Measurements from ENCODE around the gene GEMIN5. TPM values are rescaled to one million over a fixed set of nuclear protein-coding genes. Genes with fewer than 3 reads are reported as not detected.

The GEMIN5 gene
- total and polyA plus RNA-seq, 2 of the 13 experiments (the other 11 are each of a cell fraction or from before 2014, with no cell fraction given), result 6.6 to 28.6 TPM

- TF ChIP-seq BCLAF1 (IDR thresholded peaks at IDR 0.05) (no peak), ZBTB49 (CRISPR knock-in tag; IDR thresholded peaks at IDR 0.05; ENCODE audit: borderline replicate concordance) (no peak), FOXK2 (IDR thresholded peaks at IDR 0.05) (no peak), SP140L (CRISPR knock-in tag; IDR thresholded peaks at IDR 0.05; ENCODE audit: borderline replicate concordance) (no peak), ZNF276 (CRISPR knock-in tag; IDR thresholded peaks at IDR 0.05; ENCODE audit: low read depth) (no peak), ZNF333 (CRISPR knock-in tag; IDR thresholded peaks at IDR 0.05; ENCODE audit: borderline replicate concordance) (no peak), DDIT3 (CRISPR knock-in tag; IDR thresholded peaks at IDR 0.05) (no peak), FOXA3 (CRISPR knock-in tag; IDR thresholded peaks at IDR 0.05) (peak; percentile 94), STAG1 (CRISPR knock-in tag; IDR thresholded peaks at IDR 0.05) (no peak)
Observed at GRCh38 chr5:154842689-154843530, 95.1 kb downstream of the GEMIN5 start (continued).

Data from HepG2 (cell line).